Measurements from ENCODE around the gene TXNDC11. TPM values are rescaled to one million over a fixed set of nuclear protein-coding genes. Genes with fewer than 3 reads are reported as not detected.

TXNDC11 gene
- total and polyA plus RNA-seq, 4 donors = 64.8 to 78.8 (median 72.2) TPM

DNA sequence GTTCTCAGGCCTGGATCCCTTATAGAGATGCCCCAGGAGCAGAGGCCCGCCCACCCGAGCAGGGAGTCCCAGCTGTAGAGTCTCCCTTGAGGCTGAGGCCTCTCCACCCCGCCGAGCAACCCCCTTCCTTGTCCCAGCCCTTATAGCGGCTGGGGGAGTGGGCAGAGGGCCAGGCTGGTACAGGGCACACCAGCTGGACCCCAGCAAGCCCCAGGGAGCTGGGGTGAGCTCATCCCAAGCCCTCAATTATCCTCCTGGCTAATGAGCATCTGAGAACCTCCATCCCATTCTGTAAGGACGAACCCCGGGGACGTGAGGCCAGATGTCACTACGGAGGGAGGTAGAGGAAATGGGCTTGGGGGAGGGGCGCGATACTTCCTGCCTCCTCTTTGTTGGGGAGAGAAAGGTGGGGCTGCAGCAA, 77.6 kb downstream of the TXNDC11 start:
- Histone ChIP-seq H3K27me3 (ENCODE audit: control insufficient read depth in 3 of 3, insufficient read depth in 3 of 3, low read length in 2 of 3) (no peaks in the 10 kb centered on the region), H3K9me3 (ENCODE audit: control insufficient read depth in 4 of 4, insufficient read depth in 3 of 4, low read length in 3 of 4) (no peaks in the 10 kb centered on the region), H3K36me3 (ENCODE audit: control insufficient read depth in 4 of 4, insufficient read depth in 4 of 4, low read length in 4 of 4) (no peaks in the 10 kb centered on the region), H3K4me3 (no peak overlapping the region), H3K9ac (ENCODE audit: insufficient read depth in 1 of 2, low read length in 2 of 2) (no peak overlapping the region), H3K4me1 (ENCODE audit: control insufficient read depth in 5 of 5, insufficient read depth in 5 of 5, low read length in 5 of 5) (peaks cover 0 to 24% (median 10%) of the 10 kb centered on the region in 5 donors), H3K27ac (ENCODE audit: low read depth in 1 of 2, low read length in 1 of 2) (no peak overlapping the region)
- peak in 1 of 3 donors; percentile 46 for DNase-seq
- TF ChIP-seq, protein P1, sequence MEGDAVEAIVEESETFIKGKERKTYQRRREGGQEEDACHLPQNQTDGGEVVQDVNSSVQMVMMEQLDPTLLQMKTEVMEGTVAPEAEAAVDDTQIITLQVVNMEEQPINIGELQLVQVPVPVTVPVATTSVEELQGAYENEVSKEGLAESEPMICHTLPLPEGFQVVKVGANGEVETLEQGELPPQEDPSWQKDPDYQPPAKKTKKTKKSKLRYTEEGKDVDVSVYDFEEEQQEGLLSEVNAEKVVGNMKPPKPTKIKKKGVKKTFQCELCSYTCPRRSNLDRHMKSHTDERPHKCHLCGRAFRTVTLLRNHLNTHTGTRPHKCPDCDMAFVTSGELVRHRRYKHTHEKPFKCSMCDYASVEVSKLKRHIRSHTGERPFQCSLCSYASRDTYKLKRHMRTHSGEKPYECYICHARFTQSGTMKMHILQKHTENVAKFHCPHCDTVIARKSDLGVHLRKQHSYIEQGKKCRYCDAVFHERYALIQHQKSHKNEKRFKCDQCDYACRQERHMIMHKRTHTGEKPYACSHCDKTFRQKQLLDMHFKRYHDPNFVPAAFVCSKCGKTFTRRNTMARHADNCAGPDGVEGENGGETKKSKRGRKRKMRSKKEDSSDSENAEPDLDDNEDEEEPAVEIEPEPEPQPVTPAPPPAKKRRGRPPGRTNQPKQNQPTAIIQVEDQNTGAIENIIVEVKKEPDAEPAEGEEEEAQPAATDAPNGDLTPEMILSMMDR (IDR thresholded peaks at IDR 0.05; ENCODE audit: control extremely low read depth, extremely low read depth) = no peak
- ATAC-seq (ENCODE audit: insufficient read depth, low FRiP score) = no peak
- WGBS, 2 donors = 32 to 40% methylated on average over 11 of the region's 11 CpGs

DNA sequence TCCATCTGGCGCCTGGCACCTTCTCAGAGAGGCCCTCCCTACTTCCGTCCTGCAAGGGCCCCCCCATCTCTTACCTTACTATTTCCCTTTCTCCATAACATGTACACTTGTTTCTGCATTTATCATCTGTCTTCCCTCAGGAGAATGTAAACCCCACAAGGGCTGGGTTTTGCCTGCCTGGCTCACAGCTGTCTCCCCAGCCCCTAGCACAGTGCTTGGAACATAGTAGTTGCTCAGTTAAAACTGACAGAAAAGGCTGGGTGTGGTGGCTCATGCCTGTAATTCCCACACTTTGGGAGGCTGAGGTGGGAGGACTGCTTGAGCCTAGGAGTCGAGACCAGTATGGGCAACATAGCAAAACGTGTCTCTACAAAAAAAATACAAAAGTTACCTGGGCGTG, 80.1 kb downstream of the TXNDC11 start:
- ATAC-seq (ENCODE audit: insufficient read depth, low FRiP score) (no peak), DNase-seq (no peak)
- WGBS, 2 donors = 90 to 92% methylated on average over 5 of the region's 5 CpGs
- TF ChIP-seq, protein P1 (IDR thresholded peaks at IDR 0.05; ENCODE audit: control extremely low read depth, extremely low read depth) = no peak
- Histone ChIP-seq H3K36me3 (ENCODE audit: control insufficient read depth in 4 of 4, insufficient read depth in 4 of 4, low read length in 4 of 4) (no peaks in the 10 kb centered on the region), H3K27me3 (ENCODE audit: control insufficient read depth in 3 of 3, insufficient read depth in 3 of 3, low read length in 2 of 3) (no peaks in the 10 kb centered on the region), H3K4me3 (no peak overlapping the region), H3K27ac (ENCODE audit: low read depth in 1 of 2, low read length in 1 of 2) (no peak overlapping the region), H3K9ac (ENCODE audit: insufficient read depth in 1 of 2, low read length in 2 of 2) (no peak overlapping the region), H3K4me1 (ENCODE audit: control insufficient read depth in 5 of 5, insufficient read depth in 5 of 5, low read length in 5 of 5) (peaks cover 0 to 26% (median 9%) of the 10 kb centered on the region in 5 donors), H3K9me3 (ENCODE audit: control insufficient read depth in 4 of 4, insufficient read depth in 3 of 4, low read length in 3 of 4) (no peaks in the 10 kb centered on the region)

DNA sequence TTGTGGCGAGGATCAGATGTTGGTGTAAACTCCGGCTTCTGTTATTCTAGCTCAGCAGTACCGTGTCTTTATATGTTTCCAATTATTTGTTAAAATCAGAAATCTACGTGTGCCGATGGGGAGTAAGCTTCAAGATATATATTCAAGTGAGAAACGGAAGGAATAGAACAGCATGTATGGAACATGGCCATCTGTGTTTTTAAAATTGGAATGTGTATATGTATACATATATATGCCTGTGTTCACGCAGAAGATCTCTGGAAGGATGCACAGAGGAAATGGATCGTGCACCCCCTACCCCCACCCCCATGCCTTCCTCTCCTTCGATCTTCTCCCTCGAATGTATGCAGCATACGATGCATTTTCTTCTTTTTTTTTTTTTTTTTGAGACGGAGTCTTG, 82.1 kb downstream of the TXNDC11 start:
- Histone ChIP-seq H3K27me3 (ENCODE audit: control insufficient read depth in 3 of 3, insufficient read depth in 3 of 3, low read length in 2 of 3) (no peaks in the 10 kb centered on the region), H3K4me3 (no peak overlapping the region), H3K9me3 (ENCODE audit: control insufficient read depth in 4 of 4, insufficient read depth in 3 of 4, low read length in 3 of 4) (no peaks in the 10 kb centered on the region), H3K27ac (ENCODE audit: low read depth in 1 of 2, low read length in 1 of 2) (no peak overlapping the region), H3K9ac (ENCODE audit: insufficient read depth in 1 of 2, low read length in 2 of 2) (no peak overlapping the region), H3K4me1 (ENCODE audit: control insufficient read depth in 5 of 5, insufficient read depth in 5 of 5, low read length in 5 of 5) (peaks cover 0 to 28% (median 9%) of the 10 kb centered on the region in 5 donors), H3K36me3 (ENCODE audit: control insufficient read depth in 4 of 4, insufficient read depth in 4 of 4, low read length in 4 of 4) (no peaks in the 10 kb centered on the region)
- no peak for ATAC-seq (ENCODE audit: insufficient read depth, low FRiP score)
- TF ChIP-seq, protein P1 (IDR thresholded peaks at IDR 0.05; ENCODE audit: control extremely low read depth, extremely low read depth) = no peak
- WGBS, 2 donors = 86 to 95% methylated on average over 11 to 12 of the region's 12 CpGs
- DNase-seq = no peak
